GM19372 (cell line): Measurements from ENCODE around the gene GSTT2B.
A peak's percentile ranks its signal among the peaks of the same experiment; 100 is the strongest.
"Not testable (repeated sequence)": the region's sequence is repeated elsewhere in the genome, so short reads cannot be mapped to it uniquely, and the experiment has no call there.

ENCODE experiments used
- ATAC-seq: cut with Tn5 transposase; IDR thresholded peaks from one replicate; pipeline ENCODE4 v1.9.1; 2021; ENCODE audit warnings: mild to moderate bottlenecking, low read depth, moderate library complexity; ENCODE audit not compliant: unreplicated experiment

Gene GSTT2B

GRCh38 chr22:23986538-23987178 lies 25.7 kb upstream of the GSTT2B start:
- not testable (repeated sequence) for ATAC-seq

GRCh38 chr22:23986089-23986488 lies 25.1 kb upstream of the GSTT2B start:
- not testable (repeated sequence) for ATAC-seq

- ATAC-seq = no peak
Measured at GRCh38 chr22:23984430-23984829, 23.4 kb upstream of the GSTT2B start.

GRCh38 chr22:23980567-23980966 lies 19.6 kb upstream of the GSTT2B start:
- not testable (repeated sequence) for ATAC-seq

- ATAC-seq = not testable (repeated sequence)
Measured at GRCh38 chr22:23979557-23980240, 18.7 kb upstream of the GSTT2B start, which contains the start of gene GSTT2. GSTT2 (plus strand) TSS chr22:23980134.

- not testable (repeated sequence) for ATAC-seq
Measured at GRCh38 chr22:23977304-23977703, 16.3 kb upstream of the GSTT2B start.

- peak; percentile 43 for ATAC-seq
Measured at GRCh38 chr22:23974836-23975352, 13.9 kb upstream of the GSTT2B start.

GRCh38 chr22:23974345-23974744 lies 13.3 kb upstream of the GSTT2B start, which contains the start of gene DDT:
DDT (minus strand) TSS chr22:23974441; CDS start chr22:23974414, 27 bp downstream.
- ATAC-seq = peak; percentile 96

GRCh38 chr22:23971927-23972326 lies 10.9 kb upstream of the GSTT2B start:
- not testable (repeated sequence) for ATAC-seq

- no peak for ATAC-seq
Measured at GRCh38 chr22:23970816-23971486, 10.0 kb upstream of the GSTT2B start.

- ATAC-seq = no peak
Measured at GRCh38 chr22:23970201-23970641, 9.2 kb upstream of the GSTT2B start.

- no peak for ATAC-seq
Measured at GRCh38 chr22:23969071-23969470, 8.1 kb upstream of the GSTT2B start.

GRCh38 chr22:23966568-23966967 lies 5.6 kb upstream of the GSTT2B start, which contains the start of gene DDTL:
DDTL (plus strand) TSS chr22:23966888; CDS start chr22:23966915, 27 bp downstream.
- peak; percentile 96 for ATAC-seq

GRCh38 chr22:23966094-23966493 lies 5.1 kb upstream of the GSTT2B start:
- ATAC-seq = peak; percentile 39

GRCh38 chr22:23956301-23956900 lies 4.6 kb downstream of the GSTT2B start:
- ATAC-seq = not testable (repeated sequence)

- ATAC-seq = not testable (repeated sequence)
Measured at GRCh38 chr22:23955886-23956285, 5.1 kb downstream of the GSTT2B start.

GRCh38 chr22:23954991-23955305 lies 6.0 kb downstream of the GSTT2B start:
- not testable (repeated sequence) for ATAC-seq

GRCh38 chr22:23954193-23954990 lies 6.6 kb downstream of the GSTT2B start:
- ATAC-seq = not testable (repeated sequence)

GRCh38 chr22:23953485-23953884 lies 7.5 kb downstream of the GSTT2B start:
- not testable (repeated sequence) for ATAC-seq
